K562 (cell line): ENCODE measurements around the gene SRM. TPM values are rescaled to one million over a fixed set of nuclear protein-coding genes. Genes with fewer than 3 reads are reported as not detected.

Source experiments
- ARID1B ChIP-seq: fragments of 450-650 bp; IDR thresholded peaks from 2 replicates; pipeline ENCODE4 v1.6.1; 2016; ENCODE audit warnings: antibody characterized with exemption, mild to moderate bottlenecking, inconsistent platforms
- BDP1 ChIP-seq: IDR thresholded peaks from 3 replicates; pipeline ENCODE4 v1.6.1; 2011; ENCODE audit not compliant: insufficient read length, insufficient read depth
- BRF1 ChIP-seq: IDR thresholded peaks from 3 replicates; pipeline ENCODE4 v1.6.1; 2011; ENCODE audit warnings: borderline replicate concordance, mild to moderate bottlenecking; ENCODE audit not compliant: insufficient read length; ENCODE audit errors: extremely low read depth
- DPF2 ChIP-seq: fragments of 450-650 bp; IDR thresholded peaks from 2 replicates; pipeline ENCODE4 v1.6.1; 2016
- FIP1L1 ChIP-seq: fragments of 200-400 bp; formaldehyde crosslinking; IDR thresholded peaks from 2 replicates; pipeline ENCODE4 v1.6.1; 2018; ENCODE audit warnings: mild to moderate bottlenecking, low read depth, low read length; ENCODE audit not compliant: poor library complexity, severe bottlenecking
- FOXA3 ChIP-seq, 2 experiments: fragments of 450-650 bp in 1 of 2; sonication (generic) in 1 of 2; formaldehyde crosslinking; IDR thresholded peaks in 1 of 2; conservative IDR thresholded peaks in 1 of 2; 2 replicates each; pipeline versions ENCODE4 v1.4.0 to v1.8.0; 2020 to 2022; ENCODE audit warnings: mild to moderate bottlenecking in 2 of 2, missing genetic modification reagents in 1 of 2
- FUS ChIP-seq: fragments of 200-400 bp; formaldehyde crosslinking; optimal IDR thresholded peaks from 2 replicates; pipeline ENCODE3; 2017; ENCODE audit warnings: low read depth, low read length
- GTF2A2 ChIP-seq: IDR thresholded peaks from 2 replicates; pipeline ENCODE4 v1.6.1; 2016; ENCODE audit warnings: mild to moderate bottlenecking, missing genetic modification characterization, missing compliant biosample characterization
- HES1 ChIP-seq: fragments of 450-650 bp; IDR thresholded peaks from 2 replicates; pipeline ENCODE4 v1.6.1; 2016; ENCODE audit warnings: low read depth, mild to moderate bottlenecking, moderate library complexity
- HLTF ChIP-seq: fragments of 450-650 bp; IDR thresholded peaks from 2 replicates; pipeline ENCODE4 v1.6.1; 2016
- HMGN3 ChIP-seq: IDR thresholded peaks from 2 replicates; pipeline ENCODE4 v1.6.1; 2011; ENCODE audit warnings: borderline replicate concordance, low read depth, mild to moderate bottlenecking, mixed read lengths, low read length; ENCODE audit not compliant: insufficient read length; ENCODE audit errors: extremely low read depth
- JUND ChIP-seq, 2 experiments: IDR thresholded peaks; 2 replicates in 1 of 2; 3 replicates in 1 of 2; pipeline ENCODE4 v1.6.1; 2011; ENCODE audit warnings: borderline replicate concordance in 2 of 2, low read depth in 2 of 2, low read length in 2 of 2, improper control_type of control experiment in 1 of 2, missing biosample characterization in 1 of 2, missing genetic modification characterization in 1 of 2, missing genetic modification reagents in 1 of 2
- KLF1 ChIP-seq: fragments of 450-650 bp; IDR thresholded peaks from 2 replicates; pipeline ENCODE4 v1.6.1; 2016; ENCODE audit warnings: missing genetic modification characterization, missing compliant biosample characterization
- KLF16 ChIP-seq: IDR thresholded peaks from 2 replicates; pipeline ENCODE4 v1.6.1; 2016; ENCODE audit warnings: antibody characterized with exemption
- LCOR ChIP-seq: sonication (generic); formaldehyde crosslinking; IDR thresholded peaks from 2 replicates; pipeline ENCODE4 v1.8.0; 2022; ENCODE audit warnings: mild to moderate bottlenecking, missing genetic modification reagents
- MEF2A ChIP-seq: IDR thresholded peaks from 2 replicates; pipeline ENCODE4 v1.6.1; 2011; ENCODE audit warnings: low read depth, mild to moderate bottlenecking, low read length, moderate library complexity; ENCODE audit not compliant: control insufficient read depth
- MXD1 ChIP-seq: fragments of 250-450 bp; sonication (Bioruptor Pico); IDR thresholded peaks from 2 replicates; pipeline ENCODE4 v1.8.0; 2021; ENCODE audit warnings: borderline replicate concordance, mild to moderate bottlenecking, moderate library complexity; ENCODE audit not compliant: poor library complexity, severe bottlenecking
- POLR2A ChIP-seq: fragments of 450-650 bp; conservative IDR thresholded peaks from 2 replicates; pipeline ENCODE4 v1.6.1; 2016
- RBFOX2 ChIP-seq: fragments of 200-400 bp; formaldehyde crosslinking; IDR thresholded peaks from 2 replicates; pipeline ENCODE4 v1.6.1; 2017; ENCODE audit warnings: low read depth, mild to moderate bottlenecking, low read length, moderate library complexity
- RBM34 ChIP-seq: fragments of 200-400 bp; formaldehyde crosslinking; IDR thresholded peaks from 2 replicates; pipeline ENCODE4 v1.6.1; 2018; ENCODE audit warnings: low read length, borderline replicate concordance; ENCODE audit not compliant: insufficient read depth
- ZNF253 ChIP-seq: fragments of 250-450 bp; sonication (Bioruptor Pico); conservative IDR thresholded peaks from 2 replicates; pipeline ENCODE4 v1.6.1; 2021; ENCODE audit warnings: mild to moderate bottlenecking
- polyA plus RNA-seq, 8 experiments: library from polyadenylated mRNA; depleted of rRNA in 4 of 8; stranded (reverse) in 5 of 8; unstranded in 3 of 8; fragments of >200 nt; fragmentation: Nextera tagmentation in 2 of 8; fragmentation: Illumina TruSeq in 1 of 8; extraction: Ambion mirVana in 2 of 8; extraction: Trizol in 1 of 8; gene quantifications; 2 replicates each; pipeline versions ENCODE4 v1.2.1 to v1.2.3, GENCODE V29; 2011 to 2014; ENCODE audit warnings: inconsistent platforms in 1 of 8, missing spikeins in 1 of 8
- total RNA-seq, 7 experiments: library from RNA; depleted of rRNA in 6 of 7; stranded (reverse); fragments of >200 nt in 6 of 7; fragmentation: Illumina TruSeq in 2 of 7; extraction: Trizol in 2 of 7; gene quantifications; 2 replicates each; pipeline versions ENCODE4 v1.2.1 to v1.2.3, GENCODE V29; 2011 to 2021; ENCODE audit warnings: low replicate concordance in 1 of 7
- TF ChIP-seq, protein P1 (sequence below): fragments of 450-650 bp; IDR thresholded peaks from 2 replicates; pipeline ENCODE4 v1.6.1; 2016; ENCODE audit warnings: mild to moderate bottlenecking
- TF ChIP-seq, protein P2 (sequence below): sonication (generic); formaldehyde crosslinking; IDR thresholded peaks from 2 replicates; pipeline ENCODE4 v1.8.0; 2022; ENCODE audit warnings: missing genetic modification reagents, mild to moderate bottlenecking, moderate library complexity, borderline replicate concordance

SRM gene
- total and polyA plus RNA-seq, 9 of the 15 experiments (the other 6 are each of a cell fraction or from before 2014, with no cell fraction given) = 23.9 to 373 (median 82.5) TPM

GRCh38 chr1:11012260-11013159 is 47.3 kb downstream of the SRM start, which contains the start of gene TARDBP (continued):
- no peak for TF ChIP-seq MEF2A
- TF ChIP-seq FIP1L1 = peak; percentile 96
- peak; percentile 99 for TF ChIP-seq JUND (IDR thresholded peaks at IDR 0.05; ENCODE audit: borderline replicate concordance, low read depth, low read length)
- TF ChIP-seq JUND (tag; IDR thresholded peaks at IDR 0.05; ENCODE audit: borderline replicate concordance, low read depth, low read length) = no peak
- TF ChIP-seq FUS = peak; percentile 62
- peak; percentile 99 for TF ChIP-seq RBFOX2
- TF ChIP-seq BRF1 = no peak
- peak; percentile 96 for TF ChIP-seq LCOR (CRISPR knock-in tag)
- no peak for TF ChIP-seq ZNF253 (CRISPR knock-in tag)
- no peak for TF ChIP-seq BDP1
- TF ChIP-seq KLF1 (tag) = peak; percentile 77; the same call in 1 of the 2 replicates
- TF ChIP-seq FOXA3 (CRISPR knock-in tag; conservative IDR thresholded peaks at IDR 0.05 in 1 of 2, IDR thresholded peaks at IDR 0.05 in 1 of 2) = peak in 1 of 2 experiments; percentile 83; a peak in 2 of 4 replicates
- no peak for TF ChIP-seq KLF16
- TF ChIP-seq HMGN3 = peak; percentile 48
- TF ChIP-seq HLTF = peak; percentile 73; the same call in 1 of the 2 replicates
- TF ChIP-seq, protein P1, sequence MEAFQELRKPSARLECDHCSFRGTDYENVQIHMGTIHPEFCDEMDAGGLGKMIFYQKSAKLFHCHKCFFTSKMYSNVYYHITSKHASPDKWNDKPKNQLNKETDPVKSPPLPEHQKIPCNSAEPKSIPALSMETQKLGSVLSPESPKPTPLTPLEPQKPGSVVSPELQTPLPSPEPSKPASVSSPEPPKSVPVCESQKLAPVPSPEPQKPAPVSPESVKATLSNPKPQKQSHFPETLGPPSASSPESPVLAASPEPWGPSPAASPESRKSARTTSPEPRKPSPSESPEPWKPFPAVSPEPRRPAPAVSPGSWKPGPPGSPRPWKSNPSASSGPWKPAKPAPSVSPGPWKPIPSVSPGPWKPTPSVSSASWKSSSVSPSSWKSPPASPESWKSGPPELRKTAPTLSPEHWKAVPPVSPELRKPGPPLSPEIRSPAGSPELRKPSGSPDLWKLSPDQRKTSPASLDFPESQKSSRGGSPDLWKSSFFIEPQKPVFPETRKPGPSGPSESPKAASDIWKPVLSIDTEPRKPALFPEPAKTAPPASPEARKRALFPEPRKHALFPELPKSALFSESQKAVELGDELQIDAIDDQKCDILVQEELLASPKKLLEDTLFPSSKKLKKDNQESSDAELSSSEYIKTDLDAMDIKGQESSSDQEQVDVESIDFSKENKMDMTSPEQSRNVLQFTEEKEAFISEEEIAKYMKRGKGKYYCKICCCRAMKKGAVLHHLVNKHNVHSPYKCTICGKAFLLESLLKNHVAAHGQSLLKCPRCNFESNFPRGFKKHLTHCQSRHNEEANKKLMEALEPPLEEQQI = peak; percentile 76; the same call in 1 of the 2 replicates
- peak; percentile 98 for TF ChIP-seq POLR2A
- peak; percentile 53; the same call in 1 of the 2 replicates for TF ChIP-seq HES1
- TF ChIP-seq DPF2 = peak; percentile 20
- TF ChIP-seq, protein P2, sequence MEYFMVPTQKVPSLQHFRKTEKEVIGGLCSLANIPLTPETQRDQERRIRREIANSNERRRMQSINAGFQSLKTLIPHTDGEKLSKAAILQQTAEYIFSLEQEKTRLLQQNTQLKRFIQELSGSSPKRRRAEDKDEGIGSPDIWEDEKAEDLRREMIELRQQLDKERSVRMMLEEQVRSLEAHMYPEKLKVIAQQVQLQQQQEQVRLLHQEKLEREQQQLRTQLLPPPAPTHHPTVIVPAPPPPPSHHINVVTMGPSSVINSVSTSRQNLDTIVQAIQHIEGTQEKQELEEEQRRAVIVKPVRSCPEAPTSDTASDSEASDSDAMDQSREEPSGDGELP (CRISPR knock-in tag) = peak; percentile 80
- TF ChIP-seq RBM34 = no peak
- TF ChIP-seq GTF2A2 = peak; percentile 66
- no peak for TF ChIP-seq MXD1 (CRISPR knock-in tag)
- TF ChIP-seq ARID1B = peak; percentile 42; the same call in 1 of the 2 replicates
